H1 (cell line): ENCODE data around the gene FBLN2. TPM values are rescaled to one million over a fixed set of nuclear protein-coding genes. Genes with fewer than 3 reads are reported as not detected.

Experiments
- CTCF ChIA-PET: fragments of 300-600 bp; sonication (Branson Sonifier 250); formaldehyde crosslinking; loops from one replicate; lab custom pipeline; 2021; ENCODE audit not compliant: partially characterized antibody; lab: Charles Lee
- POLR2A ChIA-PET: fragments of 300-600 bp; sonication (Branson Sonifier 250); formaldehyde crosslinking; loops from one replicate; lab custom pipeline; 2021; ENCODE audit warnings: inconsistent platforms; ENCODE audit not compliant: partially characterized antibody; lab: Charles Lee
- DNase-seq, 2 experiments: peaks; one replicate each; pipeline versions ENCODE4 v3.0.0 to v3.0.0-alpha.2; 2010 to 2022; ENCODE audit warnings: low spot score in 2 of 2, low read depth in 1 of 2, mixed read lengths in 1 of 2
- FAIRE-seq: peaks from 2 replicates; lab custom pipeline; 2011; peaks lifted over from hg19 to GRCh38; lab: Jason Lieb, UNC
- H2AFZ ChIP-seq: 2 replicates; pipeline ENCODE4 v1.8.1; 2012; ENCODE audit warnings: low read length, inconsistent platforms
- H2AK5ac ChIP-seq: 2 replicates; pipeline ENCODE4 v1.6.1; 2013; ENCODE audit warnings: low read depth, low read length
- H2BK120ac ChIP-seq: replicated peaks from 2 replicates; pipeline ENCODE3; 2013; ENCODE audit warnings: low read depth, low read length, inconsistent platforms
- H2BK12ac ChIP-seq: 2 replicates; pipeline ENCODE4 v1.6.1; 2013; ENCODE audit warnings: low read depth, low read length
- H2BK15ac ChIP-seq: 2 replicates; pipeline ENCODE4 v1.6.1; 2013; ENCODE audit warnings: low read length
- H2BK20ac ChIP-seq: 2 replicates; pipeline ENCODE4 v1.6.1; 2013; ENCODE audit warnings: low read length
- H2BK5ac ChIP-seq: 2 replicates; pipeline ENCODE4 v1.6.1; 2013; ENCODE audit warnings: low read depth, low read length
- H3K14ac ChIP-seq: 2 replicates; pipeline ENCODE4 v1.6.1; 2013; ENCODE audit warnings: inconsistent platforms; ENCODE audit not compliant: insufficient read length
- H3K18ac ChIP-seq: 2 replicates; pipeline ENCODE4 v1.6.1; 2013; ENCODE audit warnings: low read length; ENCODE audit errors: extremely low read depth
- H3K23ac ChIP-seq: 2 replicates; pipeline ENCODE4 v1.6.1; 2013; ENCODE audit warnings: inconsistent platforms; ENCODE audit not compliant: insufficient read length
- H3K23me2 ChIP-seq: 2 replicates; pipeline ENCODE4 v1.6.1; 2013; ENCODE audit warnings: low read depth, low read length
- H3K27ac ChIP-seq: 2 replicates; pipeline ENCODE4 v1.6.1; 2011; ENCODE audit warnings: low read depth, low read length, inconsistent platforms
- H3K27me3 ChIP-seq, 4 experiments: replicated peaks in 1 of 4; 1 replicate in 1 of 4; 2 replicates in 3 of 4; pipeline versions ENCODE4 v1.6.1 to v1.8.1; 2011 to 2013; ENCODE audit warnings: low read length in 3 of 4, mild to moderate bottlenecking in 3 of 4, inconsistent platforms in 2 of 4, mixed read lengths in 2 of 4, moderate library complexity in 1 of 4; ENCODE audit not compliant: control insufficient read depth in 3 of 4, insufficient read depth in 3 of 4; ENCODE audit errors: extremely low read depth in 1 of 4
- H3K36me3 ChIP-seq, 4 experiments: 2 replicates each; pipeline versions ENCODE4 v1.6.1 to v1.8.1; 2011 to 2013; ENCODE audit warnings: mild to moderate bottlenecking in 4 of 4, low read length in 3 of 4, moderate library complexity in 2 of 4, control low read depth in 1 of 4, inconsistent platforms in 1 of 4; ENCODE audit not compliant: insufficient read depth in 4 of 4, control insufficient read depth in 2 of 4
- H3K4ac ChIP-seq: replicated peaks from 2 replicates; pipeline ENCODE3; 2013; ENCODE audit warnings: low read length, low read depth, mixed read lengths, inconsistent platforms; ENCODE audit not compliant: insufficient read length
- H3K4me1 ChIP-seq, 4 experiments: replicated peaks in 1 of 4; 1 replicate in 1 of 4; 2 replicates in 3 of 4; pipeline versions ENCODE4 v1.6.1 to v1.8.1; 2011 to 2013; ENCODE audit warnings: low read length in 3 of 4, inconsistent platforms in 2 of 4, mixed read lengths in 1 of 4; ENCODE audit not compliant: insufficient read depth in 4 of 4, control insufficient read depth in 3 of 4
- H3K4me2 ChIP-seq, 2 experiments: 2 replicates each; pipeline versions ENCODE4 v1.6.1 to v1.8.1; 2011 to 2013; ENCODE audit warnings: low read depth in 2 of 2, low read length in 2 of 2, control low read depth in 1 of 2, inconsistent platforms in 1 of 2, mild to moderate bottlenecking in 1 of 2; ENCODE audit not compliant: insufficient read depth in 1 of 2
- H3K4me3 ChIP-seq, 4 experiments: fragments of 200-600, 300-600 bp in 1 of 4; sonication (generic), shearing (Covaris generic), sonication (Bioruptor Twin) in 1 of 4; 2 replicates each; pipeline versions ENCODE4 v1.5.1 to v1.8.1; 2011 to 2016; ENCODE audit warnings: low read length in 4 of 4, low read depth in 3 of 4, control low read depth in 2 of 4, inconsistent platforms in 2 of 4, mild to moderate bottlenecking in 2 of 4, mixed read lengths in 1 of 4, moderate library complexity in 1 of 4; ENCODE audit not compliant: insufficient read depth in 2 of 4; ENCODE audit errors: extremely low read depth in 1 of 4
- H3K56ac ChIP-seq: replicated peaks from 2 replicates; pipeline ENCODE3; 2013; ENCODE audit warnings: low read depth, mild to moderate bottlenecking, mixed read lengths, low read length, inconsistent platforms; ENCODE audit not compliant: insufficient read length
- H3K79me1 ChIP-seq: 2 replicates; pipeline ENCODE4 v1.6.1; 2013; ENCODE audit warnings: low read depth, low read length, control low read depth
- H3K79me2 ChIP-seq, 2 experiments: 2 replicates each; pipeline versions ENCODE4 v1.6.1 to v1.8.1; 2012 to 2013; ENCODE audit warnings: low read length in 2 of 2, mild to moderate bottlenecking in 2 of 2, inconsistent platforms in 1 of 2; ENCODE audit not compliant: insufficient read depth in 2 of 2, control insufficient read depth in 1 of 2
- H3K9ac ChIP-seq, 4 experiments: replicated peaks in 1 of 4; 1 replicate in 1 of 4; 2 replicates in 3 of 4; pipeline versions ENCODE4 v1.6.1 to v1.8.1; 2011 to 2013; ENCODE audit warnings: low read depth in 3 of 4, low read length in 3 of 4, control low read depth in 2 of 4, mild to moderate bottlenecking in 2 of 4, moderate library complexity in 2 of 4, inconsistent platforms in 1 of 4; ENCODE audit errors: extremely low read depth in 1 of 4
- H3K9me3 ChIP-seq, 2 experiments: 2 replicates each; pipeline versions ENCODE4 v1.6.1 to v1.8.1; 2012 to 2013; ENCODE audit warnings: mild to moderate bottlenecking in 2 of 2, moderate library complexity in 2 of 2, control low read depth in 1 of 2, inconsistent platforms in 1 of 2, low read depth in 1 of 2, low read length in 1 of 2, mixed read lengths in 1 of 2; ENCODE audit not compliant: insufficient read depth in 2 of 2
- H4K20me1 ChIP-seq, 2 experiments: replicated peaks in 1 of 2; 2 replicates each; pipeline versions ENCODE3 to v1.8.1; 2011 to 2013; ENCODE audit warnings: inconsistent platforms in 2 of 2, low read length in 2 of 2, mild to moderate bottlenecking in 1 of 2; ENCODE audit not compliant: insufficient read depth in 2 of 2, control insufficient read depth in 1 of 2
- H4K5ac ChIP-seq: 2 replicates; pipeline ENCODE4 v1.6.1; 2013; ENCODE audit warnings: low read length, low read depth, mixed read lengths, inconsistent platforms; ENCODE audit not compliant: insufficient read length
- H4K8ac ChIP-seq: 2 replicates; pipeline ENCODE4 v1.8.0; 2013; ENCODE audit warnings: mild to moderate bottlenecking, moderate library complexity, low read length, inconsistent platforms; ENCODE audit not compliant: insufficient read depth; ENCODE audit errors: extremely low read depth
- H4K91ac ChIP-seq: replicated peaks from 2 replicates; pipeline ENCODE3; 2013; ENCODE audit warnings: low read length, mixed read lengths, inconsistent platforms; ENCODE audit not compliant: insufficient read length
- ASH2L ChIP-seq: fragments of 200-600, 300-600 bp; sonication (generic); IDR thresholded peaks from one replicate; pipeline ENCODE4 v1.7.1; 2017; ENCODE audit warnings: low read length
- CTBP2 ChIP-seq: IDR thresholded peaks from 2 replicates; pipeline ENCODE4 v1.7.0; 2011; ENCODE audit warnings: borderline replicate concordance, mild to moderate bottlenecking, moderate library complexity, mixed read lengths, low read length; ENCODE audit not compliant: insufficient read depth, insufficient read length
- RAD21 ChIP-seq, 2 experiments: IDR thresholded peaks in 1 of 2; conservative IDR thresholded peaks in 1 of 2; 2 replicates each; pipeline ENCODE4 v1.6.1; 2011; ENCODE audit warnings: low read depth in 2 of 2, low read length in 2 of 2, improper control_type of control experiment in 1 of 2, inconsistent platforms in 1 of 2, mild to moderate bottlenecking in 1 of 2, moderate library complexity in 1 of 2
- RFX5 ChIP-seq: IDR thresholded peaks from 2 replicates; pipeline ENCODE4 v1.6.1; 2011; ENCODE audit warnings: low read depth, low read length, improper control_type of control experiment, borderline replicate concordance
- WGBS, 2 experiments: shearing (Covaris generic) in 1 of 2; methylation state at CpG; one replicate each; pipeline versions ENCODE4 v1.1.6 to v1.1.7; 2013 to 2015; ENCODE audit warnings: low lambda C conversion rate in 2 of 2, mixed read lengths in 2 of 2, inconsistent platforms in 1 of 2, low coverage in 1 of 2, missing lambda C conversion rate in 1 of 2; ENCODE audit not compliant: insufficient replicate concordance in 2 of 2, insufficient coverage in 1 of 2, insufficient read length in 1 of 2; ENCODE audit errors: extremely low coverage in 1 of 2, missing lambda C conversion rate in 1 of 2; 5-methylcytosine and 5-hydroxymethylcytosine counted together
- polyA plus RNA-seq, 7 experiments: library from polyadenylated mRNA; depleted of rRNA in 3 of 7; stranded (reverse) in 5 of 7; unstranded in 2 of 7; fragments of >200 nt in 5 of 7; fragments of 200-250 nt in 2 of 7; gene quantifications; 1 replicate in 5 of 7; 2 replicates in 1 of 7; 4 replicates in 1 of 7; pipeline versions ENCODE4 v1.2.1 to v1.2.3, GENCODE V29; 2011 to 2013; ENCODE audit warnings: missing spikeins in 2 of 7, mixed read lengths in 2 of 7
- total RNA-seq: library from RNA; stranded (reverse); fragmentation: NEBNext Ultra II Directional; extraction: Animal tissue kit (Norgen Biotek cat#: 25700); gene quantifications from 2 replicates; pipeline ENCODE4 v1.2.1, GENCODE V29; 2021
- TF ChIP-seq, protein P1 (sequence below), 3 experiments: IDR thresholded peaks; 1 replicate in 2 of 3; 2 replicates in 1 of 3; pipeline versions ENCODE4 v1.5.1 to v1.6.1; 2011; ENCODE audit warnings: low read length in 3 of 3, mild to moderate bottlenecking in 3 of 3, inconsistent platforms in 2 of 3, low read depth in 1 of 3, moderate library complexity in 1 of 3; ENCODE audit not compliant: insufficient read depth in 1 of 3; ENCODE audit errors: control extremely low read depth in 1 of 3

The FBLN2 gene
- total and polyA plus RNA-seq, 2 of the 8 experiments (the other 6 are each of a cell fraction or from before 2014, with no cell fraction given), result 17.4 to 24.2 TPM

DNA sequence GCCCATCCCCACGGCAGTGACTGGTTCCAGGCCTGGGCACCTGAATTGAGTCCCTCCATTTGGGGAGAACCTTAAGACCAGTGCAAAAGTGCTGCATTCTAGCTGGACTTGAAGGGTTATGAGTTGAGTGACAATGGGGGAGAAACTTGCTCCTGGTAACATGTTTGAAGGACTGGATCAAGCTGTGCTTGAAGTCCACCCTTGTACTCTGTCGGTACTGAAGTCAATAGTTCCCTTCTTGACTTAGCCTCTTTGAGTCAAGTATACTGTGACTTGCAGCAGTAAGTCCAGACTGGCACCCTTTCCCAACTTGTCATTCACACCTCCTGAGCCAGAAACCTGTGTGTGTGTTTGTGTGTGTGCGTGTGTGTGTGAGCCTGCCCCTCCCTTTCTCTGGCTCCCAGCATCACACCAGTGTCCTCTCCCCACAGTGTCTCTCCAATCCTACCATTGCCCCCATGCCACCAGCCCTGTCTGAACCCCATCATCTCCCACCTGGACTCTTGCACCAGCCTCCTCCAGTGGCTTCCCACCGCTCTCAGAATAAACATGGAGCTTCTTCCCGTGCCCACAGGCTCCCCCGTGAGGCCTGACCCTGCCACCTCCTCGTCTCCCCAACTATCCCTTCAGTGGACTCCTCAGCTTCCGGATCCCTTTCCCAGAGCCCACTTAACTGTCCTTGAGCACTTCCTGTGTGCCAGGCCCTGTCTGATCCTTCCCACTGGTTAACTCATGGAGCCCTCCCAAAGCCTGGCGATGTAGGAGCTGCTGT lies 10.2 kb upstream of the FBLN2 start:
- H3K23ac ChIP-seq, result no peak overlapping the region
- H3K18ac ChIP-seq, result no peak overlapping the region
- H2BK120ac ChIP-seq, result no peak overlapping the region
- CTCF ChIA-PET, result interaction anchor here (0.6 to 51.2 kb wide), 24 partner anchors 8 to 1401 kb away, joined by 3 to 856 read pairs (median 4); no protein-coding TSS in a partner anchor
- no peaks in the 10 kb centered on the region for H3K23me2 ChIP-seq
- H3K27me3 ChIP-seq, result no peaks in the 10 kb centered on the region
- no peaks in the 10 kb centered on the region for H3K79me1 ChIP-seq
- H3K79me2 ChIP-seq, result no peaks in the 10 kb centered on the region
- 81% methylated on average over 9 of the region's 9 CpGs; no CpG with 5 or more reads in 1 of the 2 experiments for WGBS, 2 experiments
- H2BK12ac ChIP-seq, result no peak overlapping the region
- H2AFZ ChIP-seq, result no peak overlapping the region
- no peak overlapping the region for H3K9ac ChIP-seq
- H4K8ac ChIP-seq, result peak overlapping the region; percentile 48
- H3K4me3 ChIP-seq, result no peak overlapping the region
- H2BK15ac ChIP-seq, result peak overlapping the region; percentile 36; the same call in 1 of the 2 replicates
- no peak overlapping the region for H2BK5ac ChIP-seq
- no peaks in the 10 kb centered on the region for H4K20me1 ChIP-seq
- DNase-seq, result no peak
- no peak overlapping the region for H3K4me2 ChIP-seq
- TF ChIP-seq ASH2L (no peak), RFX5 (no peak), RAD21 (IDR thresholded peaks at IDR 0.05 in 1 of 2, conservative IDR thresholded peaks at IDR 0.05 in 1 of 2; ENCODE audit: low read depth in 2 of 2, low read length in 2 of 2) (peak in 1 of 2 experiments; percentile 31; a peak in 2 of 4 replicates), CTBP2 (no peak)
- TF ChIP-seq, protein P1, sequence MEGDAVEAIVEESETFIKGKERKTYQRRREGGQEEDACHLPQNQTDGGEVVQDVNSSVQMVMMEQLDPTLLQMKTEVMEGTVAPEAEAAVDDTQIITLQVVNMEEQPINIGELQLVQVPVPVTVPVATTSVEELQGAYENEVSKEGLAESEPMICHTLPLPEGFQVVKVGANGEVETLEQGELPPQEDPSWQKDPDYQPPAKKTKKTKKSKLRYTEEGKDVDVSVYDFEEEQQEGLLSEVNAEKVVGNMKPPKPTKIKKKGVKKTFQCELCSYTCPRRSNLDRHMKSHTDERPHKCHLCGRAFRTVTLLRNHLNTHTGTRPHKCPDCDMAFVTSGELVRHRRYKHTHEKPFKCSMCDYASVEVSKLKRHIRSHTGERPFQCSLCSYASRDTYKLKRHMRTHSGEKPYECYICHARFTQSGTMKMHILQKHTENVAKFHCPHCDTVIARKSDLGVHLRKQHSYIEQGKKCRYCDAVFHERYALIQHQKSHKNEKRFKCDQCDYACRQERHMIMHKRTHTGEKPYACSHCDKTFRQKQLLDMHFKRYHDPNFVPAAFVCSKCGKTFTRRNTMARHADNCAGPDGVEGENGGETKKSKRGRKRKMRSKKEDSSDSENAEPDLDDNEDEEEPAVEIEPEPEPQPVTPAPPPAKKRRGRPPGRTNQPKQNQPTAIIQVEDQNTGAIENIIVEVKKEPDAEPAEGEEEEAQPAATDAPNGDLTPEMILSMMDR (IDR thresholded peaks at IDR 0.05; ENCODE audit: control extremely low read depth in 1 of 3, insufficient read depth in 1 of 3, low read depth in 1 of 3, low read length in 3 of 3), result peak; percentile 29 to 32 (median 31); a peak in 3 of 4 replicates
- TF ChIP-seq, all 59 proteins: peak for 2
- POLR2A ChIA-PET, result interaction anchor here (1.0 to 2.2 kb wide), 3 partner anchors 10 to 106 kb away, joined by 3 to 7 read pairs (median 3); partner anchors contain the start of gene FBLN2
- Histone ChIP-seq H2BK20ac (no peak overlapping the region), H2AK5ac (0 out of 2 replicates have a peak overlapping the region, but pooled peaks have one; percentile 69), H3K27ac (no peak overlapping the region), H3K4me1 (peaks cover 0 to 5% (median 2%) of the 10 kb centered on the region in 4 experiments; a peak in 2 of 7 replicates), H3K9me3 (no peaks in the 10 kb centered on the region), H3K14ac (no peak overlapping the region), H4K91ac (no peak overlapping the region), H4K5ac (no peak overlapping the region), H3K56ac (no peak overlapping the region), H3K4ac (no peak overlapping the region), H3K36me3 (no peaks in the 10 kb centered on the region)
- no peak for FAIRE-seq
